ENCODE data around the gene TXLNA. TPM values are rescaled to one million over a fixed set of nuclear protein-coding genes. Genes with fewer than 3 reads are reported as not detected.

TXLNA gene
- total RNA-seq, 1 donor from 2014 or later, result 54.1 TPM

DNA sequence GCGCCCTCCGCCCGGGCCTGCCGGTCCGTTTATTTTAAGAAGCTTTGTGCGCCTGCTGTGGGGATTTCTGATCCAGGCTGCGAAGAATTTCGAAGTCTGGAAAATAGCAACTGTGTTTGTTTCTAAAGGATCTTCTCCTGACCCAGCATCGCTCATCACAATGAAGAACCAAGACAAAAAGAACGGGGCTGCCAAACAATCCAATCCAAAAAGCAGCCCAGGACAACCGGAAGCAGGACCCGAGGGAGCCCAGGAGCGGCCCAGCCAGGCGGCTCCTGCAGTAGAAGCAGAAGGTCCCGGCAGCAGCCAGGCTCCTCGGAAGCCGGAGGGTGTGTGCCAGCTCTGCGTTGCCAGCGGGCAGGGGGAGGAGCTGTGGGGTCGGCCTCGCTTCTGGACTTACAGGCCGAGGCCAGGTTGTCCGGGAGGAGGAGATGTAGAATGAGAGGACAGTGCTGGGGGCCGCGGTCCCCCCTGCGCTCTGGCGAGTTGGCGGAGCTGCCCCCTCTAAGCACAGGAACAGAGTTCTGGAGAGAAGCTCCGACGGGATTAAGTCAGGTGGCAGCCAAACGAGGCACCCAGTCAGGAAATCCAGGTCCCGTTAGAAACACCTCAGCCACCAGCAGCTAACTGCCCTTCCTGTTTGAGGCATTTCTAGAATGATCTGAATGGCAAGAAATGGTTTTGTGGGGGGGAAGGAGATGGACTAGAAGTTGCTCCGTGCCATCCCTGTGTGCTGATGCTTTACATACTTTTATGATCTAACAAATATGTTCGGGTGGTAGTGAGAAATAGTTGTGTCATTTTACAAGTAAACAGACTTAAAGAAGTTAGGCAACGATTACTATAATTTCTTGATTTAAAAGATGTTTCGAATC lies 948 bp downstream of the TXLNA start:
- peak; percentile 31 for DNase-seq
- peak overlapping the region; percentile 90 for H3K4me3 Mint-ChIP-seq
- intact Hi-C loops (cut with micrococcal nuclease), result loop anchor here (1.0 kb wide), 2 partner anchors 20 to 112 kb away; partner anchors contain the start of genes CCDC28B and HDAC1
- H3K36me3 Mint-ChIP-seq (ENCODE audit: low read depth), result peaks cover 40% of the 10 kb centered on the region
- no peak for ATAC-seq (ENCODE audit: low read depth)
- peaks cover 44% of the 10 kb centered on the region for H3K4me1 Mint-ChIP-seq
- peak overlapping the region; percentile 83 for H3K27ac Mint-ChIP-seq
- ChIA-PET CTCF (interaction anchor here (0.9 to 1.7 kb wide), 7 partner anchors 17 to 236 kb away, joined by 3 to 6 read pairs (median 4); partner anchors contain the start of genes CCDC28B and TMEM39B), POLR2A (interaction anchor here (0.6 to 2.7 kb wide), 14 partner anchors 18 to 627 kb away, joined by 3 to 37 read pairs (median 10); partner anchors contain the start of genes BSDC1, CCDC28B, HDAC1 and KPNA6)
- TF ChIP-seq, protein P1, sequence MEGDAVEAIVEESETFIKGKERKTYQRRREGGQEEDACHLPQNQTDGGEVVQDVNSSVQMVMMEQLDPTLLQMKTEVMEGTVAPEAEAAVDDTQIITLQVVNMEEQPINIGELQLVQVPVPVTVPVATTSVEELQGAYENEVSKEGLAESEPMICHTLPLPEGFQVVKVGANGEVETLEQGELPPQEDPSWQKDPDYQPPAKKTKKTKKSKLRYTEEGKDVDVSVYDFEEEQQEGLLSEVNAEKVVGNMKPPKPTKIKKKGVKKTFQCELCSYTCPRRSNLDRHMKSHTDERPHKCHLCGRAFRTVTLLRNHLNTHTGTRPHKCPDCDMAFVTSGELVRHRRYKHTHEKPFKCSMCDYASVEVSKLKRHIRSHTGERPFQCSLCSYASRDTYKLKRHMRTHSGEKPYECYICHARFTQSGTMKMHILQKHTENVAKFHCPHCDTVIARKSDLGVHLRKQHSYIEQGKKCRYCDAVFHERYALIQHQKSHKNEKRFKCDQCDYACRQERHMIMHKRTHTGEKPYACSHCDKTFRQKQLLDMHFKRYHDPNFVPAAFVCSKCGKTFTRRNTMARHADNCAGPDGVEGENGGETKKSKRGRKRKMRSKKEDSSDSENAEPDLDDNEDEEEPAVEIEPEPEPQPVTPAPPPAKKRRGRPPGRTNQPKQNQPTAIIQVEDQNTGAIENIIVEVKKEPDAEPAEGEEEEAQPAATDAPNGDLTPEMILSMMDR (IDR thresholded peaks at IDR 0.05), result no peak
- no peaks in the 10 kb centered on the region for H3K27me3 Mint-ChIP-seq
- no peaks in the 10 kb centered on the region for H3K9me3 Mint-ChIP-seq

DNA sequence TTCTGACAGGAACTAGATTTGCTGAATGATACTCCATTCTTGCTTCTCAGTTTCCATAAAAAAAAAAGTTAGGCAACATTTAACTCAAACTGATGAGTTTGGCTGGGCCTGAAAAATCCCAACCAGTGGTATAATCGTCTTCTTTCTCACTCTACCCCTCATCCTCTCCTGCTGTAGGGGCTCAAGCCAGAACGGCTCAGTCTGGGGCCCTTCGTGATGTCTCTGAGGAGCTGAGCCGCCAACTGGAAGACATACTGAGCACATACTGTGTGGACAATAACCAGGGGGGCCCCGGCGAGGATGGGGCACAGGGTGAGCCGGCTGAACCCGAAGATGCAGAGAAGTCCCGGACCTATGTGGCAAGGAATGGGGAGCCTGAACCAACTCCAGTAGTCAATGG lies 1.6 kb downstream of the TXLNA start:
- ATAC-seq (ENCODE audit: low read depth), result no peak
- intact Hi-C loops (cut with micrococcal nuclease), result no loop called here
- CTCF ChIA-PET, result interaction anchor here (1.0 kb wide), 2 partner anchors 17 to 19 kb away, joined by 3 to 4 read pairs; partner anchors contain the start of gene CCDC28B
- POLR2A ChIA-PET, result interaction anchor here (0.6 to 2.7 kb wide), 6 partner anchors 17 to 627 kb away, joined by 3 to 22 read pairs (median 13); partner anchors contain the start of genes BSDC1, KPNA6, MARCKSL1 and TMEM39B
- Mint-ChIP-seq H3K27me3 (no peaks in the 10 kb centered on the region), H3K9me3 (no peaks in the 10 kb centered on the region), H3K36me3 (ENCODE audit: low read depth) (peaks cover 42% of the 10 kb centered on the region), H3K4me3 (peak overlapping the region; percentile 90), H3K27ac (peak overlapping the region; percentile 83), H3K4me1 (peaks cover 46% of the 10 kb centered on the region)
- TF ChIP-seq, protein P1 (IDR thresholded peaks at IDR 0.05), result no peak
- DNase-seq, result no peak

DNA sequence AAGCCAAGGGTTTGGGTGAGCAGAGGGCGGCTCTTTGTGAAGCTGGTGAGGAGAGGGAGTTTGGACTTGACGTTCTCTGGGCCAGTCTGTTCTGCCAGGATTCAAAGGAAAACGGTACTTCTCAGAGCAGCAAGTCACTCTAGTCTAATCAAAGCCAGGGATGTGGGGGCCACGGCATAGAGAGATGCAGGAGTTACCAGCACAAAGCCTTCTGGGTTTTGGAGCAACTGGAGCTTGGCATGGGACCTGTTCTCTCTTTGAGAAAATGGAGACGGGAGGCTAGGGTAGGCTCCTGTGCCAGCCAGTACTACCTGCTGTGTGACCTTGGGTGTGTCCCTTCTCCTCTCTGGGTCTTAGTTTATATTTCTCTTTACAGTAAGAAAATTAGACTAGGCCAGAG lies 2.1 kb downstream of the TXLNA start:
- intact Hi-C loops (cut with micrococcal nuclease), result no loop called here
- peaks cover 51% of the 10 kb centered on the region for H3K4me1 Mint-ChIP-seq
- TF ChIP-seq, protein P1 (IDR thresholded peaks at IDR 0.05), result no peak
- POLR2A ChIA-PET, result interaction anchor here (1.4 to 2.6 kb wide), 2 partner anchors 17 to 73 kb away, joined by 8 to 15 read pairs; partner anchors contain the start of gene KPNA6
- ATAC-seq (ENCODE audit: low read depth), result no peak
- H3K4me3 Mint-ChIP-seq, result peak overlapping the region; percentile 90
- DNase-seq, result no peak
- H3K9me3 Mint-ChIP-seq, result no peaks in the 10 kb centered on the region
- no peaks in the 10 kb centered on the region for H3K27me3 Mint-ChIP-seq
- H3K36me3 Mint-ChIP-seq (ENCODE audit: low read depth), result peaks cover 47% of the 10 kb centered on the region
- CTCF ChIA-PET, result interaction anchor here (0.6 kb wide), 1 partner anchor 140 kb away, joined by 3 read pairs; no protein-coding TSS in a partner anchor
- H3K27ac Mint-ChIP-seq, result no peak overlapping the region

DNA sequence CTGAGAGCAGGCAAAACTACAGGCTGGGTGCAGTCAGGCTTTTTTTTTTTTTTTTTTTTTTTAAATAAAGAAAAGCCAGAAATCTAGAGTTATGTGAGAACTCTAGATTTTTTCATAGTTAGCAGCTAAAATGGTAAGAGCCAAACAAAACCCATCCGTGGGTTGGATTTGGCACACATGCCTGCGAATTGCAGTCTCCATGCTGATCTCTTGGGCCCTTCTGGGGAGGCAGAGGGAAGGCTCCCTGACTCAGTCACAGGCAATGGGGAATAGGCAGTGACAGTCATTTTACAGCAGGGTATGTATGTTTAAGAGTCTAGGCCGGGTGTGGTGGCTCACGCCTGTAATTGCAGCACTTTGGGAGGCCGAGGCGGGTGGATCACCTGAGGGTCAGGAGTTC lies 2.6 kb downstream of the TXLNA start:
- ATAC-seq (ENCODE audit: low read depth), result no peak
- Mint-ChIP-seq H3K4me3 (no peak overlapping the region), H3K27me3 (no peaks in the 10 kb centered on the region), H3K9me3 (no peaks in the 10 kb centered on the region), H3K36me3 (ENCODE audit: low read depth) (peaks cover 51% of the 10 kb centered on the region), H3K4me1 (peaks cover 52% of the 10 kb centered on the region), H3K27ac (no peak overlapping the region)
- intact Hi-C loops (cut with micrococcal nuclease), result no loop called here
- POLR2A ChIA-PET, result interaction anchor here (0.6 to 1.4 kb wide), 3 partner anchors 39 to 635 kb away, joined by 5 to 8 read pairs (median 7); partner anchors contain the start of genes KPNA6, S100PBP and YARS1
- TF ChIP-seq, protein P1 (IDR thresholded peaks at IDR 0.05), result no peak
- CTCF ChIA-PET, result no interaction called here
- no peak for DNase-seq

DNA sequence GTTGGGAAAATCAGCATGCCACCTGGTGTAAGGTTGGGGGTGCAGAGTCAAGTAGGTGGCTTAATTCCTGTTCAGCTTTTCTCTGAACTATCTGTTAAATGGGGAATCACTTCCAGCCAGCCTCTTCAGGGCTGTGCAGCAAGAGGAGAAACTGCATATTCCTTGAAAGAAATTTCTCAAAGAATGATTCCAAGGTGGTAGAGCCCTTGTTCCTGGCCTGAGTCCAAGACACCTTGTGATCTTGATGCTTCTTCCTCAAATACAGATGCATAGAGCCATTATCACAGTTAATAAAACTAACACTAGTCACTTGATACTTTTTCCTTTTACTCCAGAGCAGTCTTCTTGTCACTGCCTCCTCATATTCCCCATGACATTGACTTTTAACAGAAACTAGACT lies 5.2 kb downstream of the TXLNA start:
- DNase-seq (no peak), ATAC-seq (ENCODE audit: low read depth) (no peak)
- ChIA-PET CTCF (interaction anchor here (0.6 kb wide), 1 partner anchor 1089 kb away, joined by 3 read pairs; no protein-coding TSS in a partner anchor), POLR2A (interaction anchor here (0.7 kb wide), 2 partner anchors 26 to 198 kb away, joined by 3 to 4 read pairs; no protein-coding TSS in a partner anchor)
- Mint-ChIP-seq H3K27me3 (no peaks in the 10 kb centered on the region), H3K27ac (no peak overlapping the region), H3K4me1 (peaks cover 45% of the 10 kb centered on the region), H3K4me3 (no peak overlapping the region), H3K36me3 (ENCODE audit: low read depth) (peaks cover 70% of the 10 kb centered on the region), H3K9me3 (no peaks in the 10 kb centered on the region)
- TF ChIP-seq, protein P1 (IDR thresholded peaks at IDR 0.05), result no peak
- intact Hi-C loops (cut with micrococcal nuclease), result no loop called here
